ENCODE data around the gene NEURL2.

- TF ChIP-seq, protein P1, sequence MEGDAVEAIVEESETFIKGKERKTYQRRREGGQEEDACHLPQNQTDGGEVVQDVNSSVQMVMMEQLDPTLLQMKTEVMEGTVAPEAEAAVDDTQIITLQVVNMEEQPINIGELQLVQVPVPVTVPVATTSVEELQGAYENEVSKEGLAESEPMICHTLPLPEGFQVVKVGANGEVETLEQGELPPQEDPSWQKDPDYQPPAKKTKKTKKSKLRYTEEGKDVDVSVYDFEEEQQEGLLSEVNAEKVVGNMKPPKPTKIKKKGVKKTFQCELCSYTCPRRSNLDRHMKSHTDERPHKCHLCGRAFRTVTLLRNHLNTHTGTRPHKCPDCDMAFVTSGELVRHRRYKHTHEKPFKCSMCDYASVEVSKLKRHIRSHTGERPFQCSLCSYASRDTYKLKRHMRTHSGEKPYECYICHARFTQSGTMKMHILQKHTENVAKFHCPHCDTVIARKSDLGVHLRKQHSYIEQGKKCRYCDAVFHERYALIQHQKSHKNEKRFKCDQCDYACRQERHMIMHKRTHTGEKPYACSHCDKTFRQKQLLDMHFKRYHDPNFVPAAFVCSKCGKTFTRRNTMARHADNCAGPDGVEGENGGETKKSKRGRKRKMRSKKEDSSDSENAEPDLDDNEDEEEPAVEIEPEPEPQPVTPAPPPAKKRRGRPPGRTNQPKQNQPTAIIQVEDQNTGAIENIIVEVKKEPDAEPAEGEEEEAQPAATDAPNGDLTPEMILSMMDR (IDR thresholded peaks at IDR 0.05; ENCODE audit: borderline replicate concordance, extremely low read depth, low read length, poor library complexity, severe bottlenecking): no peak
- no peak for TF ChIP-seq EZH2 (IDR thresholded peaks at IDR 0.05; ENCODE audit: borderline replicate concordance, low read depth, low read length, severe bottlenecking)
Measured at GRCh38 chr20:45859916-45860315, 31.1 kb downstream of the NEURL2 start.

All from DND-41 (cell line).